ENCODE results near the gene PTPN2.
A peak's percentile ranks its signal among the peaks of the same experiment; 100 is the strongest.

Gene PTPN2

GRCh38 chr18:12883684-12884405 is at the start of gene PTPN2:
Gene PTPN2, minus strand, starts transcription at chr18:12884237. Its CDS starts 96 bp downstream, at chr18:12884141.
- Histone ChIP-seq H3K9ac (ENCODE audit: low read length) (peak within 1 kb of the TSS; percentile 98), H3K27ac (ENCODE audit: low read depth, low read length) (peak within 1 kb of the TSS; percentile 94), H3K9me3 (ENCODE audit: control insufficient read depth, insufficient read depth, low read depth, low read length) (0 out of 2 replicates have a peak, but pooled peaks cover 2% of the 10 kb centered on the region), H3K4me1 (ENCODE audit: control insufficient read depth, insufficient read depth, low read length) (peaks cover 45% of the 10 kb centered on the region), H3K27me3 (ENCODE audit: control insufficient read depth, insufficient read depth, low read length) (no peaks in the 10 kb centered on the region), H3K36me3 (ENCODE audit: control insufficient read depth, insufficient read depth, low read length) (no peaks in the 10 kb centered on the region), H3K4me3 (ENCODE audit: low read depth, low read length) (peak within 1 kb of the TSS; percentile 93)

- H3K4me1 ChIP-seq (ENCODE audit: control insufficient read depth, insufficient read depth, low read length): no peaks in the 10 kb centered on the region
- H3K4me3 ChIP-seq (ENCODE audit: low read depth, low read length): no peak overlapping the region
- H3K36me3 ChIP-seq (ENCODE audit: control insufficient read depth, insufficient read depth, low read length): no peaks in the 10 kb centered on the region
Observed at GRCh38 chr18:12933327-12933726, 49.3 kb upstream of the PTPN2 start.

GRCh38 chr18:12930908-12931307 is 46.9 kb upstream of the PTPN2 start:
- Histone ChIP-seq H3K9ac (ENCODE audit: low read length) (no peak overlapping the region), H3K27me3 (ENCODE audit: control insufficient read depth, insufficient read depth, low read length) (no peaks in the 10 kb centered on the region), H3K27ac (ENCODE audit: low read depth, low read length) (no peak overlapping the region), H3K4me1 (ENCODE audit: control insufficient read depth, insufficient read depth, low read length) (no peaks in the 10 kb centered on the region), H3K4me3 (ENCODE audit: low read depth, low read length) (no peak overlapping the region), H3K9me3 (ENCODE audit: control insufficient read depth, insufficient read depth, low read depth, low read length) (no peaks in the 10 kb centered on the region), H3K36me3 (ENCODE audit: control insufficient read depth, insufficient read depth, low read length) (no peaks in the 10 kb centered on the region)

More at GRCh38 chr18:12933327-12933726, 49.3 kb upstream of the PTPN2 start:
- Histone ChIP-seq H3K27ac (ENCODE audit: low read depth, low read length) (no peak overlapping the region), H3K9me3 (ENCODE audit: control insufficient read depth, insufficient read depth, low read depth, low read length) (no peaks in the 10 kb centered on the region), H3K9ac (ENCODE audit: low read length) (no peak overlapping the region), H3K27me3 (ENCODE audit: control insufficient read depth, insufficient read depth, low read length) (no peaks in the 10 kb centered on the region)

- Histone ChIP-seq H3K27ac (ENCODE audit: low read depth, low read length) (no peak overlapping the region), H3K4me3 (ENCODE audit: low read depth, low read length) (no peak overlapping the region), H3K27me3 (ENCODE audit: control insufficient read depth, insufficient read depth, low read length) (no peaks in the 10 kb centered on the region), H3K9me3 (ENCODE audit: control insufficient read depth, insufficient read depth, low read depth, low read length) (no peaks in the 10 kb centered on the region), H3K9ac (ENCODE audit: low read length) (no peak overlapping the region), H3K36me3 (ENCODE audit: control insufficient read depth, insufficient read depth, low read length) (no peaks in the 10 kb centered on the region), H3K4me1 (ENCODE audit: control insufficient read depth, insufficient read depth, low read length) (no peaks in the 10 kb centered on the region)
Observed at GRCh38 chr18:12930376-12930775, 46.3 kb upstream of the PTPN2 start.

- H3K4me3 ChIP-seq (ENCODE audit: low read depth, low read length): no peak overlapping the region
- H3K4me1 ChIP-seq (ENCODE audit: control insufficient read depth, insufficient read depth, low read length): no peaks in the 10 kb centered on the region
- H3K9me3 ChIP-seq (ENCODE audit: control insufficient read depth, insufficient read depth, low read depth, low read length): no peaks in the 10 kb centered on the region
- H3K36me3 ChIP-seq (ENCODE audit: control insufficient read depth, insufficient read depth, low read length): no peaks in the 10 kb centered on the region
- H3K9ac ChIP-seq (ENCODE audit: low read length): no peak overlapping the region
- no peaks in the 10 kb centered on the region for H3K27me3 ChIP-seq (ENCODE audit: control insufficient read depth, insufficient read depth, low read length)
- no peak overlapping the region for H3K27ac ChIP-seq (ENCODE audit: low read depth, low read length)
Observed at GRCh38 chr18:12929477-12930083, 45.5 kb upstream of the PTPN2 start.

GRCh38 chr18:12928641-12929040 is 44.6 kb upstream of the PTPN2 start:
- Histone ChIP-seq H3K36me3 (ENCODE audit: control insufficient read depth, insufficient read depth, low read length) (no peaks in the 10 kb centered on the region), H3K9me3 (ENCODE audit: control insufficient read depth, insufficient read depth, low read depth, low read length) (no peaks in the 10 kb centered on the region), H3K4me1 (ENCODE audit: control insufficient read depth, insufficient read depth, low read length) (no peaks in the 10 kb centered on the region), H3K4me3 (ENCODE audit: low read depth, low read length) (no peak overlapping the region), H3K27me3 (ENCODE audit: control insufficient read depth, insufficient read depth, low read length) (no peaks in the 10 kb centered on the region), H3K9ac (ENCODE audit: low read length) (no peak overlapping the region), H3K27ac (ENCODE audit: low read depth, low read length) (no peak overlapping the region)

GRCh38 chr18:12928206-12928605 is 44.2 kb upstream of the PTPN2 start:
- Histone ChIP-seq H3K4me1 (ENCODE audit: control insufficient read depth, insufficient read depth, low read length) (no peaks in the 10 kb centered on the region), H3K36me3 (ENCODE audit: control insufficient read depth, insufficient read depth, low read length) (no peaks in the 10 kb centered on the region), H3K27me3 (ENCODE audit: control insufficient read depth, insufficient read depth, low read length) (no peaks in the 10 kb centered on the region), H3K4me3 (ENCODE audit: low read depth, low read length) (no peak overlapping the region), H3K9me3 (ENCODE audit: control insufficient read depth, insufficient read depth, low read depth, low read length) (no peaks in the 10 kb centered on the region), H3K9ac (ENCODE audit: low read length) (no peak overlapping the region), H3K27ac (ENCODE audit: low read depth, low read length) (no peak overlapping the region)

GRCh38 chr18:12924616-12925015 is 40.6 kb upstream of the PTPN2 start:
- Histone ChIP-seq H3K4me3 (ENCODE audit: low read depth, low read length) (no peak overlapping the region), H3K9ac (ENCODE audit: low read length) (no peak overlapping the region), H3K27me3 (ENCODE audit: control insufficient read depth, insufficient read depth, low read length) (no peaks in the 10 kb centered on the region), H3K9me3 (ENCODE audit: control insufficient read depth, insufficient read depth, low read depth, low read length) (no peaks in the 10 kb centered on the region), H3K4me1 (ENCODE audit: control insufficient read depth, insufficient read depth, low read length) (no peaks in the 10 kb centered on the region), H3K36me3 (ENCODE audit: control insufficient read depth, insufficient read depth, low read length) (no peaks in the 10 kb centered on the region), H3K27ac (ENCODE audit: low read depth, low read length) (no peak overlapping the region)

GRCh38 chr18:12922266-12922665 is 38.2 kb upstream of the PTPN2 start:
- H3K27ac ChIP-seq (ENCODE audit: low read depth, low read length): no peak overlapping the region
- no peaks in the 10 kb centered on the region for H3K27me3 ChIP-seq (ENCODE audit: control insufficient read depth, insufficient read depth, low read length)
- no peaks in the 10 kb centered on the region for H3K9me3 ChIP-seq (ENCODE audit: control insufficient read depth, insufficient read depth, low read depth, low read length)
- H3K4me3 ChIP-seq (ENCODE audit: low read depth, low read length): no peak overlapping the region
- H3K4me1 ChIP-seq (ENCODE audit: control insufficient read depth, insufficient read depth, low read length): no peaks in the 10 kb centered on the region
- no peaks in the 10 kb centered on the region for H3K36me3 ChIP-seq (ENCODE audit: control insufficient read depth, insufficient read depth, low read length)
- H3K9ac ChIP-seq (ENCODE audit: low read length): no peak overlapping the region

GRCh38 chr18:12921178-12921577 is 37.1 kb upstream of the PTPN2 start:
- Histone ChIP-seq H3K36me3 (ENCODE audit: control insufficient read depth, insufficient read depth, low read length) (no peaks in the 10 kb centered on the region), H3K4me1 (ENCODE audit: control insufficient read depth, insufficient read depth, low read length) (no peaks in the 10 kb centered on the region), H3K27ac (ENCODE audit: low read depth, low read length) (no peak overlapping the region), H3K4me3 (ENCODE audit: low read depth, low read length) (no peak overlapping the region), H3K9ac (ENCODE audit: low read length) (no peak overlapping the region), H3K9me3 (ENCODE audit: control insufficient read depth, insufficient read depth, low read depth, low read length) (no peaks in the 10 kb centered on the region), H3K27me3 (ENCODE audit: control insufficient read depth, insufficient read depth, low read length) (no peaks in the 10 kb centered on the region)

GRCh38 chr18:12911929-12912703 is 28.1 kb upstream of the PTPN2 start:
- H3K4me3 ChIP-seq (ENCODE audit: low read depth, low read length): peak overlapping the region; percentile 35; the same call in 1 of the 2 replicates
- no peaks in the 10 kb centered on the region for H3K9me3 ChIP-seq (ENCODE audit: control insufficient read depth, insufficient read depth, low read depth, low read length)
- H3K4me1 ChIP-seq (ENCODE audit: control insufficient read depth, insufficient read depth, low read length): no peaks in the 10 kb centered on the region
- no peak overlapping the region for H3K27ac ChIP-seq (ENCODE audit: low read depth, low read length)
- H3K36me3 ChIP-seq (ENCODE audit: control insufficient read depth, insufficient read depth, low read length): no peaks in the 10 kb centered on the region
- H3K27me3 ChIP-seq (ENCODE audit: control insufficient read depth, insufficient read depth, low read length): peaks cover 15% of the 10 kb centered on the region; the same call in 1 of the 2 replicates
- H3K9ac ChIP-seq (ENCODE audit: low read length): no peak overlapping the region
